Memory B cell (primary cell): ENCODE results near the gene ORC4.
"Not testable (repeated sequence)": the region's sequence is repeated elsewhere in the genome, so short reads cannot be mapped to it uniquely, and the experiment has no call there.

ENCODE experiments used
- ATAC-seq: fragments of 150-1000 bp; cut with Tn5 transposase; 2 replicates; pipeline ENCODE4 v1.10.0; 2021; ENCODE audit warnings: low read depth, mild to moderate bottlenecking, moderate library complexity
- DNase-seq, 2 donors: peaks; one replicate each; pipeline ENCODE4 v3.0.0; 2022; ENCODE audit warnings: low spot score in 2 of 2
- H3K27ac Mint-ChIP-seq: one replicate; pipeline ENCODE4 v1.8.0; 2022; ENCODE audit warnings: mild to moderate bottlenecking, moderate library complexity, mixed read lengths
- H3K27me3 Mint-ChIP-seq: one replicate; pipeline ENCODE4 v1.8.0; 2022; ENCODE audit warnings: mixed read lengths
- H3K36me3 Mint-ChIP-seq: one replicate; pipeline ENCODE4 v1.8.0; 2022; ENCODE audit warnings: mild to moderate bottlenecking, mixed read lengths
- H3K4me1 Mint-ChIP-seq: one replicate; pipeline ENCODE4 v1.8.0; 2022; ENCODE audit warnings: mixed read lengths
- H3K4me3 Mint-ChIP-seq: one replicate; pipeline ENCODE4 v1.8.0; 2022; ENCODE audit warnings: mild to moderate bottlenecking, moderate library complexity, mixed read lengths
- H3K9me3 Mint-ChIP-seq: one replicate; pipeline ENCODE4 v1.8.0; 2022; ENCODE audit warnings: mixed read lengths

ORC4 gene

GRCh38 chr2:148028781-148029180 is 8.2 kb upstream of the ORC4 start:
- Mint-ChIP-seq H3K4me3 (no peak overlapping the region), H3K27me3 (no peaks in the 10 kb centered on the region), H3K4me1 (peaks cover 4% of the 10 kb centered on the region), H3K9me3 (no peaks in the 10 kb centered on the region), H3K36me3 (peaks cover 5% of the 10 kb centered on the region), H3K27ac (no peak overlapping the region)
- ATAC-seq (no peak), DNase-seq (no peak)

GRCh38 chr2:148027822-148028221 is 7.3 kb upstream of the ORC4 start:
- peaks cover 5% of the 10 kb centered on the region for H3K36me3 Mint-ChIP-seq
- H3K4me3 Mint-ChIP-seq = no peak overlapping the region
- no peak for DNase-seq
- H3K4me1 Mint-ChIP-seq = peaks cover 9% of the 10 kb centered on the region
- no peaks in the 10 kb centered on the region for H3K27me3 Mint-ChIP-seq
- no peak overlapping the region for H3K27ac Mint-ChIP-seq
- no peaks in the 10 kb centered on the region for H3K9me3 Mint-ChIP-seq
- ATAC-seq = no peak

DNA sequence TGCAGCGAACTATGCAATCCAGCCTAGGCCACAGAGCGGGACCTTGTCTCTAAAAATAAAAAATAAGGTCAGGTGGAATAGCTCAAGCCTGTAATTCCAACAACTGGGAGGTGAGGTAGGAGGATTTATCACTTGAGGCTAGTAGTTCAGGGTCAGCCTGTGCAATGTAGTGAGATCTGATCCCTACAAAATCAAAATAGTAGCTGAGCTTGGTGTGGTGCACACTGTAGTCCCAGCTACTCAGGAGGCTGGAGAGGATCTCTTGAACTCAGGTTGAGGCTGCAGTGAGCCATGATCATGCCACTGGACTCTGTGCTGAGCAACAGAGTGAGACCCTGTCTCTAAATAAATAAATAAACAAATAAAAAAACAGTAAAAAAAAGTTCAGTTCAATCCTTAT is 6.0 kb upstream of the ORC4 start:
- no peak for DNase-seq
- Mint-ChIP-seq H3K9me3 (no peaks in the 10 kb centered on the region), H3K27ac (no peak overlapping the region), H3K27me3 (no peaks in the 10 kb centered on the region), H3K4me1 (peaks cover 13% of the 10 kb centered on the region), H3K4me3 (no peak overlapping the region), H3K36me3 (peaks cover 3% of the 10 kb centered on the region)
- no peak for ATAC-seq

DNA sequence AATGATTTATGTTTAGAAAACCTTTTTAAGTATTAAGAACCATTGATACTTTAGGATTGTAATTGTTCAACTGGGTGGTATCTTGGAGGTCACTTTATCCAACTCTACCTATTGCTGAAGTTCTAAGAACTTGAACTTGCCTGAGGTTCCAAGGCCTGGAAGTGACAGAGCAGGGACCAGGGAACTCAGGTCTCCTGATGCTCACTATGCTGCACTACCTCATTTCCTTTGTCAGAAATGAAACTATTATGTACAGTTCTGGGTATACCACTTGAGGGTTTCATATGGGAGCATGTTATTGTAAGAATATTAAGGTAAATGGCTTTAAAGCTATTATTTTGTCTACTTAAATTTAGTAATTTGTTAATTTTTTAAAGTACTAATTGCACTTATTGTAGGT is 3.3 kb upstream of the ORC4 start:
- no peak for ATAC-seq

DNA sequence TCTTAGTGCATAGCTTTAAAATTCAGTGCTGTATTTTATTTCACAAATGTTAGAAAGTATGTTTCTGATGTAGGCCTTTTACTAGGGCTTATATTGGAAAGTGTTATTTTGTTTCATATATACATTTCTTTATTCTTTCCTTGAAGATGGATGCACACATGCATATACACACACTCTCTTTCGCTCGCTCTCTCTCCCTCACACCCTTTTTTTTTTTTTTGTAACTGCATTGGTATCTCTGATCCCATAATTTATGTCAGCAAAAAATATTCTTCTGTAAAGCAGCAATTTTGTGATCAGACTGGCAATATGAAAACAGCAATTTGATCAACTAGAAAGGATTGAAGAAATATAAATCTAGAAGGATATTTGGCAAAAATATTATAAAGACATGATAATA is 2.3 kb upstream of the ORC4 start:
- Mint-ChIP-seq H3K36me3 (peaks cover 5% of the 10 kb centered on the region), H3K4me3 (peak overlapping the region; percentile 66), H3K4me1 (peaks cover 35% of the 10 kb centered on the region), H3K27me3 (no peaks in the 10 kb centered on the region), H3K27ac (no peak overlapping the region), H3K9me3 (no peaks in the 10 kb centered on the region)
- ATAC-seq (no peak), DNase-seq (no peak)

More for the DNA sequence above, 3.3 kb upstream of the ORC4 start:
- Mint-ChIP-seq H3K4me1 (peaks cover 28% of the 10 kb centered on the region), H3K4me3 (no peak overlapping the region), H3K9me3 (no peaks in the 10 kb centered on the region), H3K27me3 (no peaks in the 10 kb centered on the region), H3K27ac (no peak overlapping the region), H3K36me3 (peaks cover 3% of the 10 kb centered on the region)
- no peak for DNase-seq

DNA sequence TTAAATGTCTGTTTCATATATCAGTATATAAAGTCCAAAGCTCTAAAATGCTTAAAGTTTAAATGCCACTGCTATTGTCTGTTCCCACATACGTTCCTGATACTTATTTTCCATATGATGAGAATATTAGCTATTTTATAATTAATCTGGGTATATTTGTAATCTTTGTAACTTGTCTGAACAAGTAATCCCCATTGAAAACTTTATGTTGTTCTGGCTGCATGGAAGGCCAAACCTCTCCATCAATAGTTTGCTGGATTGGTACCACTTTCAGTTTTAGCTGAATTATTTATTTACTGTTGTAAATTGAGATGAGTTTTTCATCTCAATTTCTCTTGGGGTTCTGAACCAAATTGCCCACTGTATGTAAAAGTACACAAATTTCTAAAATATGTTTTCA is 1.8 kb upstream of the ORC4 start:
- Mint-ChIP-seq H3K4me3 (peak overlapping the region; percentile 98), H3K4me1 (peaks cover 38% of the 10 kb centered on the region), H3K36me3 (peaks cover 5% of the 10 kb centered on the region), H3K27ac (peak overlapping the region; percentile 93), H3K27me3 (no peaks in the 10 kb centered on the region), H3K9me3 (no peaks in the 10 kb centered on the region)
- DNase-seq (no peak), ATAC-seq (no peak)

DNA sequence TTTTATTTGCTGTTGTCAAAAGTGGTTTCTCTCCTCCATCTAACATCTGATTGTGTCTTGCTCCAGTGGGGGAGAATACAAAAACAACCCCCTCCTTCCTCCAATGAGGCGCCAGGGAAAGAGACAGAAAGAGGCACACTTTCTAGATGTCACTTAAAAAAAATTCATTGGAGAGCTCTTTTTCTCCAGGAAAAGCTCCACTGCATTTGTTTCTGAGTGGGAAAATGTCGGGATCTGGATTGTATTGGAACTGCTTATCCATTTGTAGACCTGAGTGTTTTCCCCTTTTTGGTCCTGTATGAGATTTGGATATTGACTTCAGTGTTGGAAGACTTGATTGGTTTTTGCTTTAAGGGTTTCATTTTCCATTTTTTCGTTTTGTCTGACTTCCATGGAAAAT is 1.3 kb upstream of the ORC4 start:
- H3K4me3 Mint-ChIP-seq = peak overlapping the region; percentile 98
- H3K27me3 Mint-ChIP-seq = no peaks in the 10 kb centered on the region
- peaks cover 38% of the 10 kb centered on the region for H3K4me1 Mint-ChIP-seq
- DNase-seq = no peak
- ATAC-seq = no peak
- H3K9me3 Mint-ChIP-seq = no peaks in the 10 kb centered on the region
- peak overlapping the region; percentile 93 for H3K27ac Mint-ChIP-seq
- peaks cover 5% of the 10 kb centered on the region for H3K36me3 Mint-ChIP-seq

GRCh38 chr2:148021059-148021861 is 723 bp upstream of the ORC4 start, which contains the start of gene MBD5:
Gene MBD5, plus strand, starts transcription at chr2:148021091.
- peak within 1 kb of the TSS; percentile 93 for H3K27ac Mint-ChIP-seq
- no peaks in the 10 kb centered on the region for H3K27me3 Mint-ChIP-seq
- DNase-seq (peak; percentile 61 to 64), ATAC-seq (peak; percentile 59)
- H3K4me1 Mint-ChIP-seq = peaks cover 41% of the 10 kb centered on the region
- H3K9me3 Mint-ChIP-seq = no peaks in the 10 kb centered on the region
- H3K36me3 Mint-ChIP-seq = peaks cover 7% of the 10 kb centered on the region
- peak within 1 kb of the TSS; percentile 98 for H3K4me3 Mint-ChIP-seq

DNA sequence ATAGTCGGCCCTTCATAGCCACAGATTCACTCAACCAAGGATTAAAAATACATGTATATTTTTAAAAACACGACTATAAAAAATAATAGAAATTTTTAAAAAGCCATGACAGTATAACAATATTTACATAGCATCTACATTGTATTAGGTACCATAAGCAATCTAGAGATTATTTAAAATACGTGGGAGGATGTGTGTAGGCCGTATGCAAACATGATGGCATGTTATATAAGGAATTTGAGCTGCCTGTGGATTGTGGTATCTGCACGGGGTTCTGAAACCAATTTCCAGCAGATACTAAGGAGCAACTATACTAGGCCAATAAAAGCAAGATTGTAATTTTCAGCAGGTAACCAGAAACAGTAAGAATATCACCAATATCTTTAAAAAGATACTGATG is 5.9 kb downstream of the ORC4 start:
- Mint-ChIP-seq H3K36me3 (peaks cover 21% of the 10 kb centered on the region), H3K4me3 (no peak overlapping the region), H3K9me3 (peaks cover 1% of the 10 kb centered on the region), H3K27ac (peak overlapping the region; percentile 35), H3K4me1 (peaks cover 41% of the 10 kb centered on the region), H3K27me3 (no peaks in the 10 kb centered on the region)
- DNase-seq (no peak), ATAC-seq (no peak)

DNA sequence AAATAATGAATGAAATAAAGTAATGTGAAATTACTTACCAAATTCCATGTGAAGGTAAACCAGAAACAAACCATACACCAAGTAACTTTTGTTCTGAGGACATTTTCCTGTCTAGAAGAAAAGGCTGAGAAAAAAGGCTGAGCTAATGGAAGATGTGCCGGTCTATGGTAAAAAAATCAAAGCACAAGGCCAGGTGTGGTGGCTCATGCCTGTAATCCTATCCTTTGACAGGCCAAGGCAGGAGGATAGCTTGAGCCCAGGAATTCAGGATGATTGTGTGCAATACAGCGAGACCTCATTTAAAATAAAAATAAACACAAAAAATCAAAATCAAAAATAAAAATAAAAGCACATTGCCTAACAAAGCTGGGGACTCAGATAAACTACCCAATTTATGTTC is 6.7 kb downstream of the ORC4 start:
- Mint-ChIP-seq H3K36me3 (peaks cover 23% of the 10 kb centered on the region), H3K27me3 (no peaks in the 10 kb centered on the region), H3K9me3 (peaks cover 3% of the 10 kb centered on the region), H3K4me3 (no peak overlapping the region), H3K4me1 (peaks cover 39% of the 10 kb centered on the region), H3K27ac (no peak overlapping the region)
- DNase-seq = no peak
- no peak for ATAC-seq

DNA sequence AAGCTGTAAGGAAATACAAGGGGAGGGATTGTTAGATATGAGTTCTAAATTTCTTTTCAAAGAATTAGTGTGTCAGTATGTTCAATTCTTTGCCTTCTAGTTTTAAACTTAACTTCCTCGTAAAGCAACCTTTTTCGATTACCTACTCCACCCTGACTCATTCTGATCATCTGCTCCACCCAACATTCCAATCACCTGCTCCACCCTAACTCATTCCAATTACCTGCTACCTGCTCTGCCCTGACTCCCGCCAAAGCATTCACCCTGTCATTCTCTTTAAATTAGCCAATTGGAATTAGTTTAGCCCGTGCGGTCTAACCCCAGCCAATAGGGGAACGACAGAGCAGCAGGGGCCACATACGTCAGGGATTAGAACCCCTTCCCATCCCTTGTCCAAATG is 12.1 kb downstream of the ORC4 start:
- Mint-ChIP-seq H3K36me3 (peaks cover 33% of the 10 kb centered on the region), H3K4me1 (peaks cover 31% of the 10 kb centered on the region)
- not testable (repeated sequence) for H3K27me3 Mint-ChIP-seq, H3K27ac Mint-ChIP-seq, H3K4me3 Mint-ChIP-seq, DNase-seq, ATAC-seq, H3K9me3 Mint-ChIP-seq

DNA sequence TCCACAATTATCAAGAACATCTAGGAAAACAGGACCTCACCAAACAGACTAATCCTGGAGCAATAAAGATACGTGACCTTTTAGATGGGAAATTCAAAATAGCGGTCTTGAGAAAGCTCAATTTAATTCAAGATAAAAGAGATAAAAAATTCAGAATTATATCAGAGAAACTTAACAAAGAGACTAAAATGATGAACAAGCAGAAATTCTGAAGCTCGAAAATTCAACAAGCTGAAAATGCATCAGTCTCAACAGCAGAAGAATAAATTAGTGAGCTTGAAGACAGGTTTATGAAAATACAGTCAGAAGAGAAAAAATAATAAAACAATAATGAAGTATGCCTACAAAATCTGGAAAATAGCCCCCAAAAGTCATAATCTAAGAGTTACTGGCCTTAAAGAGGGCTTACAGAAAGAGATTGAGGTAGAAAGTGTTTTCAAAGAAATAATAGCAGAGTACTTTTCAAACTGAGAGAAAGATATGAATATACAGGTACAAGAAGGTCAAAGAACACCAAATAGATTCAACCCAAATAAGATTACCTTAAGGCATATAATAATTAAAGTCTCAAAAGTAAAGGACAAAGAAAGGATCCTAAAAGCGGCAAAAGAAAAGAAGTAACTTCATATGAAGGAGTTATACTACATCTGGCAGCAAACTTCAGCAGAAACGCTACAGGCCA is 13.2 kb downstream of the ORC4 start:
- H3K4me1 Mint-ChIP-seq = peaks cover 29% of the 10 kb centered on the region
- peaks cover 38% of the 10 kb centered on the region for H3K36me3 Mint-ChIP-seq
- no peak overlapping the region for H3K27ac Mint-ChIP-seq
- ATAC-seq = no peak
- no peak for DNase-seq
- H3K9me3 Mint-ChIP-seq = peaks cover 8% of the 10 kb centered on the region
- no peaks in the 10 kb centered on the region for H3K27me3 Mint-ChIP-seq
- H3K4me3 Mint-ChIP-seq = no peak overlapping the region

DNA sequence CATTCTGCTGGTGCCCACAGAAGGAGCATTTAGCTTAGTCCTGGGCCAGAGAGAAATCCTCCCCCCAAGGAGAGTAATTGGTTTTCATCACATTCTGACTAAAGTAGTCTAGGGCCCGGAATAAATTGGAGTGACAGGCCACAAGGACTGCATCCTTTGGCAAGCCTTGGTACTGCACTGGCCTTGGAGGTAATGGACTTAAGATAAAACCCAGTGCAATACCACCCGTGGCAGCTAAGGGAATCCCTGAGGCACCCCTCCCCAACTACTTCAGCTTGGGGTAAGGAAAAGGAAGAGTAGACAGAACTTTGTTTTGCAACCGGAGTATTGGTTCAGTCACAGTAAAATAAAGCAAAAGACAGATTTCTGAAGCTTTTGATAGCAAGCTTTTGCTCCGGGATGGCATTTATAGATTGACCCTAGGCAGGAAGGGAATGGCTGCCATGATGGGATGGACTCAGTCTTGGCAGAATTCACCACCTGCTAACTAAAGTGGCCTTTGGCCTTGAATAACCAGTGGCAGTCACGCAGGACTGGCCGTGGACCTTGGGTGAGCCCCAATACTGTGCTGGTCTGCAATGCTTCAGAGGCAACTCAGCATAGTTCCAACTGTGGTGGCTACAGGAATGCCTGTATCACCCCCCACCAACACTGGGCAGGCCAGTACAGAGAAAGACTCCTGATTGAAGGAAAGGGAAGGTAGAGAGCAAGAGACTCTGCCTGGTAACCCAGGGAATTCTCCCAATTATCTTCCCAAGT is 14.1 kb downstream of the ORC4 start:
- H3K4me3 Mint-ChIP-seq = no peak overlapping the region

GRCh38 chr2:148002420-148002819 is 18.1 kb downstream of the ORC4 start:
- ATAC-seq, DNase-seq, H3K4me3 Mint-ChIP-seq, H3K9me3 Mint-ChIP-seq, H3K27me3 Mint-ChIP-seq, H3K27ac Mint-ChIP-seq: not testable (repeated sequence)
- peaks cover 17% of the 10 kb centered on the region for H3K4me1 Mint-ChIP-seq
- peaks cover 34% of the 10 kb centered on the region for H3K36me3 Mint-ChIP-seq

More for the DNA sequence above, 14.1 kb downstream of the ORC4 start:
- no peak for DNase-seq
- Mint-ChIP-seq H3K36me3 (peaks cover 44% of the 10 kb centered on the region), H3K9me3 (peaks cover 12% of the 10 kb centered on the region), H3K27ac (no peak overlapping the region), H3K27me3 (no peaks in the 10 kb centered on the region), H3K4me1 (peaks cover 27% of the 10 kb centered on the region)
- ATAC-seq = no peak
